ENCODE data around the gene ILRUN. TPM values are rescaled to one million over a fixed set of nuclear protein-coding genes. Genes with fewer than 3 reads are reported as not detected.

ILRUN gene
- total RNA-seq, 1 donor from 2014 or later: 37.7 TPM

DNA sequence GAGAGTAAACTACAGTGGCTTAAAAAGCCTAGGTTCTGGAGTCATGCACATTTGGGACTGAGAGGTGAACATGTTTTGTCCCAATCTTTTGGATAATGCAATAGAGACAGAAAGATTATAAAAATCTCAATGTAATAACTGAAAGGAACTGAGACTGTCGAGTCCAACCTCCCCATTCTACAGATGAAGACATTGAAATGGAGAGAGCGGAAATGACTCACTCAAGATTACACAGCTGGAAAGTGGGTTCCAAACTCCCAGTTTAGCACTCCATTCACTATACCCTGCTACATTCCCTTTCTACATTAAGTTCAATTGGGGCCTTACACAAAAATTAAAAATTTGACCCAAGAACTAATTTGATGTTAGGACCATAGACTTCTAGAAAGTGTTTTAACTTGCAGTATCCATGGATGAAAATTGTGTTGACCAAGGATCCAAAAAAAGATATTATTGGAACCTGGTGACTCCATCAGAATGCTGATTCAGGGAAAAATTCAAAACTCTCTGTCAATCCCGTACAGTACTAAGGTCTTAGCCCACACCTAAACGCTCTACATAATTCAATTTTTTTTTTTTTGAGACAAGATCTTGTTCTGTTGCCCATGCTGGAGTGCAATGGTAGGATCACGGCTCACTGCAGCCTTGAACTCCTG, 1.5 kb upstream of the ILRUN start:
- Mint-ChIP-seq H3K4me3 (ENCODE audit: unreplicated experiment) (no peak overlapping the region), H3K9me3 (ENCODE audit: unreplicated experiment) (peaks cover 5% of the 10 kb centered on the region), H3K4me1 (ENCODE audit: low read depth, unreplicated experiment) (peaks cover 13% of the 10 kb centered on the region), H3K27ac (ENCODE audit: unreplicated experiment) (no peak overlapping the region), H3K36me3 (ENCODE audit: unreplicated experiment) (no peaks in the 10 kb centered on the region), H3K27me3 (ENCODE audit: unreplicated experiment) (peaks cover 6% of the 10 kb centered on the region)
- TF ChIP-seq, protein P1, sequence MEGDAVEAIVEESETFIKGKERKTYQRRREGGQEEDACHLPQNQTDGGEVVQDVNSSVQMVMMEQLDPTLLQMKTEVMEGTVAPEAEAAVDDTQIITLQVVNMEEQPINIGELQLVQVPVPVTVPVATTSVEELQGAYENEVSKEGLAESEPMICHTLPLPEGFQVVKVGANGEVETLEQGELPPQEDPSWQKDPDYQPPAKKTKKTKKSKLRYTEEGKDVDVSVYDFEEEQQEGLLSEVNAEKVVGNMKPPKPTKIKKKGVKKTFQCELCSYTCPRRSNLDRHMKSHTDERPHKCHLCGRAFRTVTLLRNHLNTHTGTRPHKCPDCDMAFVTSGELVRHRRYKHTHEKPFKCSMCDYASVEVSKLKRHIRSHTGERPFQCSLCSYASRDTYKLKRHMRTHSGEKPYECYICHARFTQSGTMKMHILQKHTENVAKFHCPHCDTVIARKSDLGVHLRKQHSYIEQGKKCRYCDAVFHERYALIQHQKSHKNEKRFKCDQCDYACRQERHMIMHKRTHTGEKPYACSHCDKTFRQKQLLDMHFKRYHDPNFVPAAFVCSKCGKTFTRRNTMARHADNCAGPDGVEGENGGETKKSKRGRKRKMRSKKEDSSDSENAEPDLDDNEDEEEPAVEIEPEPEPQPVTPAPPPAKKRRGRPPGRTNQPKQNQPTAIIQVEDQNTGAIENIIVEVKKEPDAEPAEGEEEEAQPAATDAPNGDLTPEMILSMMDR (IDR thresholded peaks at IDR 0.05; ENCODE audit: partially characterized antibody, unreplicated experiment): no peak
- no peak for DNase-seq

DNA sequence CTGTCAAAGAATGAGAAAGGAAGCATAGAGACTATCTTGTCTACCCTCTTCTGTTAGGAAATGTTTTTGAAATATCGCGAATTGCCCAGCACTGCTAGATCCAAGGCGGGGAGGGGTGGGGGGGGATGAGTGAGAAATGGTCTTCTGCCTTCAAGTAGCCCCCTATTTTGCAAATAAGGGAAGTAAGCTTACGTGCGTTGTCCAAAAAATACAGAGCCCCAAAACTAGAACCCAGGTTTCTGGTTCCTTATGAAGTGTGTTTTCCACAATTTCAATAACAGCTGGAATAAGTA, 923 bp upstream of the ILRUN start:
- H3K27me3 Mint-ChIP-seq (ENCODE audit: unreplicated experiment): peaks cover 6% of the 10 kb centered on the region
- TF ChIP-seq, protein P1 (IDR thresholded peaks at IDR 0.05; ENCODE audit: partially characterized antibody, unreplicated experiment): no peak
- DNase-seq: no peak
- peaks cover 13% of the 10 kb centered on the region for H3K4me1 Mint-ChIP-seq (ENCODE audit: low read depth, unreplicated experiment)
- peak overlapping the region; percentile 81 for H3K27ac Mint-ChIP-seq (ENCODE audit: unreplicated experiment)
- H3K9me3 Mint-ChIP-seq (ENCODE audit: unreplicated experiment): peaks cover 5% of the 10 kb centered on the region
- no peaks in the 10 kb centered on the region for H3K36me3 Mint-ChIP-seq (ENCODE audit: unreplicated experiment)
- H3K4me3 Mint-ChIP-seq (ENCODE audit: unreplicated experiment): peak overlapping the region; percentile 100

DNA sequence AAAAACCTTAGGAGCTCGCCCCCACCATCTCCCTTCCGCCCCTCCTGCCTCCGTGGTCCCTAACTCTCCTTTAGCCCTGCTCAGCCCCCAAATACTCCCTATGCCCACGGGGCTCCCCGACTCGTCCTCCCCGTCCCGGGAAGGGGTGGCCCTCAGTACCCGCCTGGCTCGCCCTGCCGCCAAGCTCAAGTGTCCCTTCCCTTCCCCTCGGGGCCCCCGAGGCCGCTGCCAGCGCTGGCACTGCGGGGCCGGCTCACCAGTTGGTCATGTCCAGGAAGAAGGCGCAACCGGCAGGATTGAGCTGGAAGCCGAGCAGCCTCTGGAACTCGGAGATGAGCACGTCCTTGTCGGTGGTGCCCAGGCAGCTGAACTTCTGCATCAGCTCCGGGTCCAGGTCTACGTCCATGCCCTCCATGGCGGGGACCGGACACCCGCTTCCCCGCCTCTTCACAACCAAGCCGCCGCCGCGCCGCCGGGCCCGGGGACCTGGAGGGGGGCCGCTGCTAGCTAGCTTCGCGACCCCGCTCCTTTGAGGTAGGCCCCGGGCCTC, 303 bp downstream of the ILRUN start:
- Mint-ChIP-seq H3K4me1 (ENCODE audit: low read depth, unreplicated experiment) (peaks cover 13% of the 10 kb centered on the region), H3K4me3 (ENCODE audit: unreplicated experiment) (peak overlapping the region; percentile 84), H3K36me3 (ENCODE audit: unreplicated experiment) (no peaks in the 10 kb centered on the region), H3K27ac (ENCODE audit: unreplicated experiment) (peak overlapping the region; percentile 29), H3K9me3 (ENCODE audit: unreplicated experiment) (peaks cover 5% of the 10 kb centered on the region), H3K27me3 (ENCODE audit: unreplicated experiment) (peaks cover 6% of the 10 kb centered on the region)
- TF ChIP-seq, protein P1 (IDR thresholded peaks at IDR 0.05; ENCODE audit: partially characterized antibody, unreplicated experiment): no peak
- peak; percentile 61 for DNase-seq

DNA sequence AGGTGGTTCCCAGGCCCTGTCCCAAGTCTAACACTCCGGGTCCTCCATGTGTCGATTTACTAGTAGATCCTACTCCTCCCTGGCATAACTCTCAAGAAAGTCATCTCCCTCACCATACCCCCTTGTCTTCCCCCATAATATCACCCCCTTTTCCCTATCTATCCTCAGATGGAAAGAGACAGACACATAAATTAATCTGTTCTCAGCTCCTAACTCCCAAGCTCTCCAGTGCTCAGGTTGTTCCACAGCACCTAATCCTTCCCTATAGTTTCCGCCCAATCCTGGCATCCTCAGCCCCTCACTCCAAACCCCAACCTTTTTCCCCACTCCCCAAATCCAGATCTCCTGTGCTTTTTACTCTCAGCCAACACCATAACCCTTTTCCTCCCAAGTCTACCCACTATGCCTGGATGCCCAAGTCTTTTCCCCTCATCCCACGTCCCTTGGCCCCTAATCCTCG, 808 bp downstream of the ILRUN start:
- peaks cover 5% of the 10 kb centered on the region for H3K9me3 Mint-ChIP-seq (ENCODE audit: unreplicated experiment)
- no peaks in the 10 kb centered on the region for H3K36me3 Mint-ChIP-seq (ENCODE audit: unreplicated experiment)
- H3K4me1 Mint-ChIP-seq (ENCODE audit: low read depth, unreplicated experiment): peaks cover 13% of the 10 kb centered on the region
- TF ChIP-seq, protein P1 (IDR thresholded peaks at IDR 0.05; ENCODE audit: partially characterized antibody, unreplicated experiment): no peak
- peaks cover 6% of the 10 kb centered on the region for H3K27me3 Mint-ChIP-seq (ENCODE audit: unreplicated experiment)
- DNase-seq: no peak
- peak overlapping the region; percentile 29 for H3K27ac Mint-ChIP-seq (ENCODE audit: unreplicated experiment)
- H3K4me3 Mint-ChIP-seq (ENCODE audit: unreplicated experiment): peak overlapping the region; percentile 84

DNA sequence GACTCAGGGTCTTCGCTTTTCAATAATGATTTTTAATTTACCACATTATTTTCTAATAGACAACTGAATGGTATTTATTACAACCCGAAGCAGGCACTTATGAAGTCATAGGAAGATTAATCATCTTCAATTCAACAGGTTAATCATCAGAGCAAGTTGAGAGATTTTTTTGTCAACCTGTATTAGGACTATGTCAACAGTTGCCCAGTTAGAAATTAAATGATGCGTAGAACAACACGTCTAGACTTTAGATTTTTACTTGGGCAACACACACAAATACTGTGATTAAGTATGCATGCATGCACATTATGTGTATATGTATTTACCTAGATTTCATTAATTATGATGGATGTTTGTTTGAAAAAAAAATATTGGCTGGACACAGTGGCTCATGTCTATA, 4.3 kb downstream of the ILRUN start:
- no peak overlapping the region for H3K27ac Mint-ChIP-seq (ENCODE audit: unreplicated experiment)
- H3K36me3 Mint-ChIP-seq (ENCODE audit: unreplicated experiment): no peaks in the 10 kb centered on the region
- peaks cover 4% of the 10 kb centered on the region for H3K9me3 Mint-ChIP-seq (ENCODE audit: unreplicated experiment)
- no peak overlapping the region for H3K4me3 Mint-ChIP-seq (ENCODE audit: unreplicated experiment)
- H3K27me3 Mint-ChIP-seq (ENCODE audit: unreplicated experiment): peaks cover 5% of the 10 kb centered on the region
- peaks cover 11% of the 10 kb centered on the region for H3K4me1 Mint-ChIP-seq (ENCODE audit: low read depth, unreplicated experiment)
- TF ChIP-seq, protein P1 (IDR thresholded peaks at IDR 0.05; ENCODE audit: partially characterized antibody, unreplicated experiment): no peak
- DNase-seq: no peak

Measured in glutamatergic neuron (in vitro differentiated cells).